SH-SY5Y (cell line): Measurements from ENCODE around the gene PPA2.

Source experiments
- GATA2 ChIP-seq: IDR thresholded peaks from 2 replicates; pipeline ENCODE4 v1.6.1; 2011; ENCODE audit warnings: mild to moderate bottlenecking, low read depth, low read length
- GATA3 ChIP-seq: IDR thresholded peaks from 2 replicates; pipeline ENCODE4 v1.6.1; 2011; ENCODE audit warnings: low read depth, mild to moderate bottlenecking, low read length, moderate library complexity

DNA sequence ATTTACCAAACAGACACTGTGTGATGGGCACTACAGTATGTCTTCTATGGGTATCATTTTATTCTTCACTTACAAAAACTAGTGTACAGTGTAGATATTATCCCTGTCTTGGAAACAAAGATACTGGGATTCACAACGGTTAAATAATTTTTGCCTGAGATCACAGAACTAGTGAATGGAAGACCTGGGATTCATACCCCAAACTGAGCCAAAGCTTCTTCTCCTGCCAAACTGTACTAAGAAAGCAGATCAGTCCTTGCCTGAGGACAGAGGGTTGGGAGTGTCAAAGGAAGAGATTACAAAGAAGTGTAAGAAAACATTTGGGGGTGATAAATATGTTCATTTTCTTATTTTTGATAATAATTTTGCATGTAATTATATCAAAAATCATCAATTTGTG lies 43.1 kb downstream of the PPA2 start:
- TF ChIP-seq GATA2 (no peak), GATA3 (no peak)
